Smooth muscle cell (in vitro differentiated cells): ENCODE results near the gene R3HDML. TPM values are rescaled to one million over a fixed set of nuclear protein-coding genes. Genes with fewer than 3 reads are reported as not detected.

Source experiments
- DNase-seq: peaks from one replicate; lab custom pipeline; 2025; ENCODE audit not compliant: unreplicated experiment; lab: John Stamatoyannopoulos, UW
- H2AFZ ChIP-seq: fragments of 200-600 bp; sonication (generic); 2 replicates; pipeline ENCODE4 v1.6.0; 2016; ENCODE audit warnings: antibody characterized with exemption, low read depth, mild to moderate bottlenecking
- H3F3A ChIP-seq: fragments of 200-600 bp; sonication (generic); 2 replicates; pipeline ENCODE4 v1.6.0; 2017; ENCODE audit warnings: antibody characterized with exemption, low read depth
- H3K27ac ChIP-seq: fragments of 200-600 bp; sonication (generic); 2 replicates; pipeline ENCODE4 v1.5.1; 2016; ENCODE audit warnings: low read depth, mild to moderate bottlenecking
- H3K27me3 ChIP-seq: fragments of 200-600 bp; sonication (generic); 2 replicates; pipeline ENCODE4 v1.6.1; 2016; ENCODE audit warnings: low read depth, mild to moderate bottlenecking
- H3K36me3 ChIP-seq: fragments of 200-600 bp; sonication (generic); 2 replicates; pipeline ENCODE4 v1.5.1; 2016; ENCODE audit warnings: low read depth
- H3K4me1 ChIP-seq: fragments of 200-600 bp; sonication (generic); 2 replicates; pipeline ENCODE4 v1.5.1; 2016; ENCODE audit warnings: low read depth
- H3K4me2 ChIP-seq: fragments of 200-600 bp; sonication (generic); 2 replicates; pipeline ENCODE4 v1.6.0; 2016; ENCODE audit warnings: mild to moderate bottlenecking
- H3K4me3 ChIP-seq: fragments of 200-600 bp; sonication (generic); 2 replicates; pipeline ENCODE4 v1.5.1; 2016; ENCODE audit warnings: mild to moderate bottlenecking
- H3K79me2 ChIP-seq: fragments of 200-600 bp; sonication (generic); 2 replicates; pipeline ENCODE4 v1.6.0; 2016; ENCODE audit warnings: low read depth, mild to moderate bottlenecking
- H3K9ac ChIP-seq: fragments of 200-600 bp; sonication (generic); 2 replicates; pipeline ENCODE4 v1.6.0; 2016; ENCODE audit warnings: low read depth
- H3K9me3 ChIP-seq: fragments of 200-600 bp; sonication (generic); replicated peaks from 2 replicates; pipeline ENCODE4 v1.5.1; 2016; ENCODE audit warnings: low read depth
- H4K20me1 ChIP-seq: fragments of 200-600 bp; sonication (generic); 2 replicates; pipeline ENCODE4 v1.6.0; 2016; ENCODE audit warnings: low read depth
- WGBS: methylation state at CpG from one replicate; pipeline ENCODE4 v1.1.7; 2016; ENCODE audit warnings: low lambda C conversion rate; 5-methylcytosine and 5-hydroxymethylcytosine counted together
- polyA plus RNA-seq: library from polyadenylated mRNA; unstranded; fragments of >200 nt; fragmentation: Nextera tagmentation; extraction: Ambion mirVana; gene quantifications from 2 replicates; pipeline ENCODE4 v1.2.1, GENCODE V29; 2016
- total RNA-seq: library from RNA; depleted of rRNA; stranded (reverse); fragments of >200 nt; gene quantifications from 2 replicates; pipeline ENCODE4 v1.2.3, GENCODE V29; 2014
- TF ChIP-seq, protein P1 (sequence below): fragments of 200-600 bp; sonication (generic); IDR thresholded peaks from 2 replicates; pipeline ENCODE4 v1.5.1; 2017; ENCODE audit warnings: borderline replicate concordance, mild to moderate bottlenecking, antibody characterized with exemption; ENCODE audit not compliant: insufficient read depth, poor library complexity, severe bottlenecking

R3HDML gene
- total and polyA plus RNA-seq, 2 experiments from 2014 or later, result not detected

GRCh38 chr20:44358776-44359175 lies 21.9 kb downstream of the R3HDML start:
- Histone ChIP-seq H3K4me2 (no peak overlapping the region), H3K27me3 (no peaks in the 10 kb centered on the region), H4K20me1 (no peaks in the 10 kb centered on the region), H3K36me3 (no peaks in the 10 kb centered on the region), H2AFZ (no peak overlapping the region), H3K4me3 (no peak overlapping the region), H3K4me1 (no peaks in the 10 kb centered on the region), H3K79me2 (no peaks in the 10 kb centered on the region), H3K9me3 (no peaks in the 10 kb centered on the region), H3K27ac (no peak overlapping the region), H3K9ac (no peak overlapping the region), H3F3A (no peaks in the 10 kb centered on the region)
- WGBS, result 68% methylated on average over 8 of the region's 8 CpGs
- no peak for DNase-seq
- TF ChIP-seq, protein P1, sequence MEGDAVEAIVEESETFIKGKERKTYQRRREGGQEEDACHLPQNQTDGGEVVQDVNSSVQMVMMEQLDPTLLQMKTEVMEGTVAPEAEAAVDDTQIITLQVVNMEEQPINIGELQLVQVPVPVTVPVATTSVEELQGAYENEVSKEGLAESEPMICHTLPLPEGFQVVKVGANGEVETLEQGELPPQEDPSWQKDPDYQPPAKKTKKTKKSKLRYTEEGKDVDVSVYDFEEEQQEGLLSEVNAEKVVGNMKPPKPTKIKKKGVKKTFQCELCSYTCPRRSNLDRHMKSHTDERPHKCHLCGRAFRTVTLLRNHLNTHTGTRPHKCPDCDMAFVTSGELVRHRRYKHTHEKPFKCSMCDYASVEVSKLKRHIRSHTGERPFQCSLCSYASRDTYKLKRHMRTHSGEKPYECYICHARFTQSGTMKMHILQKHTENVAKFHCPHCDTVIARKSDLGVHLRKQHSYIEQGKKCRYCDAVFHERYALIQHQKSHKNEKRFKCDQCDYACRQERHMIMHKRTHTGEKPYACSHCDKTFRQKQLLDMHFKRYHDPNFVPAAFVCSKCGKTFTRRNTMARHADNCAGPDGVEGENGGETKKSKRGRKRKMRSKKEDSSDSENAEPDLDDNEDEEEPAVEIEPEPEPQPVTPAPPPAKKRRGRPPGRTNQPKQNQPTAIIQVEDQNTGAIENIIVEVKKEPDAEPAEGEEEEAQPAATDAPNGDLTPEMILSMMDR, result no peak

- Histone ChIP-seq H3K9ac (no peak overlapping the region), H3K36me3 (no peaks in the 10 kb centered on the region), H3K4me1 (no peaks in the 10 kb centered on the region), H3K79me2 (no peaks in the 10 kb centered on the region), H2AFZ (no peak overlapping the region), H3K4me2 (no peak overlapping the region), H3K27ac (no peak overlapping the region), H3F3A (no peaks in the 10 kb centered on the region), H3K9me3 (no peaks in the 10 kb centered on the region), H3K27me3 (no peaks in the 10 kb centered on the region), H3K4me3 (no peak overlapping the region), H4K20me1 (no peaks in the 10 kb centered on the region)
- DNase-seq, result no peak
- TF ChIP-seq, protein P1, result no peak
Measured at GRCh38 chr20:44360221-44360620, 23.4 kb downstream of the R3HDML start.

GRCh38 chr20:44361021-44361420 lies 24.2 kb downstream of the R3HDML start:
- Histone ChIP-seq H3K9me3 (no peaks in the 10 kb centered on the region), H3K36me3 (no peaks in the 10 kb centered on the region), H3K9ac (no peak overlapping the region), H3K4me2 (no peak overlapping the region), H3K27ac (no peak overlapping the region), H3K4me1 (no peaks in the 10 kb centered on the region), H4K20me1 (no peaks in the 10 kb centered on the region), H3K79me2 (no peaks in the 10 kb centered on the region), H2AFZ (no peak overlapping the region), H3K27me3 (no peaks in the 10 kb centered on the region), H3K4me3 (no peak overlapping the region), H3F3A (no peaks in the 10 kb centered on the region)
- DNase-seq, result no peak
- TF ChIP-seq, protein P1, result no peak
- 78% methylated on average over 3 of the region's 3 CpGs for WGBS

DNA sequence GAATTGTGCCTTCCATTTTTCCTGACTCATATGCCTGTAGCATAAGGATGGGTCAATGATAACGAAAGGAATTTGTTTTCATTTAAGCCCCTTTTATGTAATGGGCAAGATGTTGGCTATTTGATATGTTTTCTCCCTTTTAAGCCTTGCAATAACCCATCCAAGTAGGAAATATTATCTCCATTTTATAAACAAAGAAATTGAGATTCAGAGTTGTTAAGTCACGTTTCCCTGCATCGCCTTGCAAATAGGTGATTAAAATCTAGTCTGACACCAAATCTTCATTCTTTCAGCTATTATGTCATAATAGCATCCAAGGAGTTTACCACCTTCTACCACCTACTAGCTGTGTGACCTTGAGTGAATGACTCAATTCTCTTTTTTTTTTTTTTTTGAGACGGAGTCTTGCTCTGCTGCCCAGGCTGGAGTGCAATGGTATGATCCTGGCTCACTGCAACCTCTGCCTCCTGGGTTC lies 25.7 kb downstream of the R3HDML start:
- H3K4me2 ChIP-seq, result no peak overlapping the region
- no peaks in the 10 kb centered on the region for H3K36me3 ChIP-seq
- no peaks in the 10 kb centered on the region for H4K20me1 ChIP-seq
- no peak overlapping the region for H2AFZ ChIP-seq
- TF ChIP-seq, protein P1, result no peak
- H3K9me3 ChIP-seq, result no peaks in the 10 kb centered on the region
- no peak overlapping the region for H3K27ac ChIP-seq
- 77% methylated on average over 4 of the region's 4 CpGs for WGBS
- H3K9ac ChIP-seq, result no peak overlapping the region
- no peak for DNase-seq
- no peaks in the 10 kb centered on the region for H3K27me3 ChIP-seq
- H3F3A ChIP-seq, result no peaks in the 10 kb centered on the region
- H3K79me2 ChIP-seq, result no peaks in the 10 kb centered on the region
- H3K4me1 ChIP-seq, result no peaks in the 10 kb centered on the region
- H3K4me3 ChIP-seq, result no peak overlapping the region
